K562 (cell line): Measurements from ENCODE around the gene FBXW12. TPM values are rescaled to one million over a fixed set of nuclear protein-coding genes. Genes with fewer than 3 reads are reported as not detected.

Experiments used
- ARID3B ChIP-seq: fragments of 250-450 bp; sonication (Bioruptor Pico); IDR thresholded peaks from 2 replicates; pipeline ENCODE4 v1.4.0; 2020; ENCODE audit warnings: borderline replicate concordance
- CEBPB ChIP-seq: fragments of 450-650 bp; IDR thresholded peaks from 2 replicates; pipeline ENCODE4 v1.6.1; 2016; ENCODE audit warnings: missing genetic modification characterization, missing compliant biosample characterization
- ETV5 ChIP-seq: sonication (generic); formaldehyde crosslinking; IDR thresholded peaks from 2 replicates; pipeline ENCODE4 v1.4.0; 2020; ENCODE audit warnings: low read depth, mild to moderate bottlenecking, missing genetic modification reagents
- HSF4 ChIP-seq: fragments of 250-450 bp; sonication (Bioruptor Pico); IDR thresholded peaks from 2 replicates; pipeline ENCODE4 v2.1.2; 2022; ENCODE audit warnings: mild to moderate bottlenecking, moderate library complexity, borderline replicate concordance
- MNT ChIP-seq, 2 experiments: fragments of 450-650 bp; conservative IDR thresholded peaks; 2 replicates each; pipeline ENCODE4 v1.6.1; 2017; ENCODE audit warnings: mild to moderate bottlenecking in 2 of 2, moderate library complexity in 2 of 2
- NRF1 ChIP-seq, 2 experiments: fragments of 450-650 bp; IDR thresholded peaks in 1 of 2; conservative IDR thresholded peaks in 1 of 2; 2 replicates each; pipeline ENCODE4 v1.6.1; 2014; ENCODE audit warnings: mild to moderate bottlenecking in 2 of 2
- ZNF175 ChIP-seq: fragments of 200-800 bp; sonication (Bioruptor generic); IDR thresholded peaks from 2 replicates; pipeline ENCODE4 v1.6.1; 2016; ENCODE audit warnings: low read depth, mild to moderate bottlenecking, missing genetic modification characterization, missing compliant biosample characterization
- ZNF384 ChIP-seq: IDR thresholded peaks from 2 replicates; pipeline ENCODE4 v1.6.1; 2012; ENCODE audit warnings: low read depth, low read length, improper control_type of control experiment
- ZNF444 ChIP-seq: fragments of 250-450 bp; sonication (Bioruptor Pico); IDR thresholded peaks from 2 replicates; pipeline ENCODE4 v1.4.0; 2020; ENCODE audit warnings: mild to moderate bottlenecking, moderate library complexity
- polyA plus RNA-seq, 8 experiments: library from polyadenylated mRNA; depleted of rRNA in 4 of 8; stranded (reverse) in 5 of 8; unstranded in 3 of 8; fragments of >200 nt; fragmentation: Nextera tagmentation in 2 of 8; fragmentation: Illumina TruSeq in 1 of 8; extraction: Ambion mirVana in 2 of 8; extraction: Trizol in 1 of 8; gene quantifications; 2 replicates each; pipeline versions ENCODE4 v1.2.1 to v1.2.3, GENCODE V29; 2011 to 2014; ENCODE audit warnings: inconsistent platforms in 1 of 8, missing spikeins in 1 of 8
- total RNA-seq, 7 experiments: library from RNA; depleted of rRNA in 6 of 7; stranded (reverse); fragments of >200 nt in 6 of 7; fragmentation: Illumina TruSeq in 2 of 7; extraction: Trizol in 2 of 7; gene quantifications; 2 replicates each; pipeline versions ENCODE4 v1.2.1 to v1.2.3, GENCODE V29; 2011 to 2021; ENCODE audit warnings: low replicate concordance in 1 of 7
- TF ChIP-seq, protein P1 (sequence below): sonication (generic); formaldehyde crosslinking; IDR thresholded peaks from 2 replicates; pipeline ENCODE4 v1.8.0; 2023; ENCODE audit warnings: mild to moderate bottlenecking, missing genetic modification reagents
- TF ChIP-seq, protein P2 (sequence below): fragments of 250-450 bp; sonication (Bioruptor Pico); IDR thresholded peaks from 2 replicates; pipeline ENCODE4 v1.5.0; 2021; ENCODE audit warnings: mild to moderate bottlenecking, moderate library complexity
- TF ChIP-seq, protein P3 (sequence below): IDR thresholded peaks from 2 replicates; pipeline ENCODE4 v1.6.1; 2011; ENCODE audit warnings: borderline replicate concordance, low read depth, mild to moderate bottlenecking, moderate library complexity, low read length; ENCODE audit not compliant: insufficient read depth, poor library complexity, severe bottlenecking

The FBXW12 gene
- total and polyA plus RNA-seq, 9 of the 15 experiments (the other 6 are each of a cell fraction or from before 2014, with no cell fraction given), result 0.04 to 0.07 (median 0.06) TPM; not detected in 6

DNA sequence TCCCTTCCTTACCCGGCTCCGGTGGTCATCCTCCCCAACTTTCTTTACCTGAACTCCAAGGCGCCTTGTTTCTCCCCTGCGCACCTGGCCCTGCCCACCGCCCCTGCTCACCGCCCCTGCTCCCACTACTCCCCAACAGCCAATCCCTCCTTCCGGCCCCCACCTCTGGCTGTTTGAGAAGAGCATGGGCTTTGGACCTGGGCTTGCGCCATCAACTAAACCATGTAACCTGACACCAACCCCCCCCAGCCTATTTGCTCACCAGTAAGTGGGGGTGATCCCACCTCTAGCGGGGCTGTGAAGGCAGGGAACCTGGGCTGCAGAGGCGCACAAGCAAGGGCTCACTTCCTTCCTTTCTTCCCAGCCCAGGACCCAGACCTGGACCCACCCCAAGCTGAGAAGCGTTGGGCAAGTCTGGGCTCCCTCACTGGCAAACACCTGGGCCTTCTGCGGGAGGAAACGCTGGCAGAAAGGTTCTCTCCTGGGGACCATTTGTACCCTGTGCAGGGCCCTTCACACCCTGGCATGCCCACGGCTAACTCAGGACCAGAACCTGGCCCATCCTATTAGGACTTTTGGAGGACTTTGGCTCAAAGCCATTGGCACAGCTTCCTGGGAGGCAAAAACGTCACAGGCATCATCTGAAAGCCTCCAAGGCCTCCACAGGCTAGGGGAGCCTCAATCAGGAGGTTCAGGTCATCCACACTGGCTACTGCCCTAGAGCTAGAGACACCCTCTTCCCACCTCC lies 58.1 kb downstream of the FBXW12 start, which contains the start of gene PLXNB1 (continued):
- TF ChIP-seq ZNF444 (CRISPR knock-in tag) (no peak), ARID3B (CRISPR knock-in tag) (no peak), ZNF175 (no peak), MNT (conservative IDR thresholded peaks at IDR 0.05) (peak in 1 of 2 experiments; percentile 64; a peak in 2 of 4 replicates), ZNF384 (no peak), CEBPB (peak; percentile 93), ETV5 (CRISPR knock-in tag) (0 out of 2 replicates have a peak, but pooled peaks have one; percentile 52), NRF1 (conservative IDR thresholded peaks at IDR 0.05 in 1 of 2, IDR thresholded peaks at IDR 0.05 in 1 of 2) (peak; percentile 63 to 66), HSF4 (no peak)
- TF ChIP-seq, protein P1, sequence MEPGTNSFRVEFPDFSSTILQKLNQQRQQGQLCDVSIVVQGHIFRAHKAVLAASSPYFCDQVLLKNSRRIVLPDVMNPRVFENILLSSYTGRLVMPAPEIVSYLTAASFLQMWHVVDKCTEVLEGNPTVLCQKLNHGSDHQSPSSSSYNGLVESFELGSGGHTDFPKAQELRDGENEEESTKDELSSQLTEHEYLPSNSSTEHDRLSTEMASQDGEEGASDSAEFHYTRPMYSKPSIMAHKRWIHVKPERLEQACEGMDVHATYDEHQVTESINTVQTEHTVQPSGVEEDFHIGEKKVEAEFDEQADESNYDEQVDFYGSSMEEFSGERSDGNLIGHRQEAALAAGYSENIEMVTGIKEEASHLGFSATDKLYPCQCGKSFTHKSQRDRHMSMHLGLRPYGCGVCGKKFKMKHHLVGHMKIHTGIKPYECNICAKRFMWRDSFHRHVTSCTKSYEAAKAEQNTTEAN (CRISPR knock-in tag), result no peak
- TF ChIP-seq, protein P2, sequence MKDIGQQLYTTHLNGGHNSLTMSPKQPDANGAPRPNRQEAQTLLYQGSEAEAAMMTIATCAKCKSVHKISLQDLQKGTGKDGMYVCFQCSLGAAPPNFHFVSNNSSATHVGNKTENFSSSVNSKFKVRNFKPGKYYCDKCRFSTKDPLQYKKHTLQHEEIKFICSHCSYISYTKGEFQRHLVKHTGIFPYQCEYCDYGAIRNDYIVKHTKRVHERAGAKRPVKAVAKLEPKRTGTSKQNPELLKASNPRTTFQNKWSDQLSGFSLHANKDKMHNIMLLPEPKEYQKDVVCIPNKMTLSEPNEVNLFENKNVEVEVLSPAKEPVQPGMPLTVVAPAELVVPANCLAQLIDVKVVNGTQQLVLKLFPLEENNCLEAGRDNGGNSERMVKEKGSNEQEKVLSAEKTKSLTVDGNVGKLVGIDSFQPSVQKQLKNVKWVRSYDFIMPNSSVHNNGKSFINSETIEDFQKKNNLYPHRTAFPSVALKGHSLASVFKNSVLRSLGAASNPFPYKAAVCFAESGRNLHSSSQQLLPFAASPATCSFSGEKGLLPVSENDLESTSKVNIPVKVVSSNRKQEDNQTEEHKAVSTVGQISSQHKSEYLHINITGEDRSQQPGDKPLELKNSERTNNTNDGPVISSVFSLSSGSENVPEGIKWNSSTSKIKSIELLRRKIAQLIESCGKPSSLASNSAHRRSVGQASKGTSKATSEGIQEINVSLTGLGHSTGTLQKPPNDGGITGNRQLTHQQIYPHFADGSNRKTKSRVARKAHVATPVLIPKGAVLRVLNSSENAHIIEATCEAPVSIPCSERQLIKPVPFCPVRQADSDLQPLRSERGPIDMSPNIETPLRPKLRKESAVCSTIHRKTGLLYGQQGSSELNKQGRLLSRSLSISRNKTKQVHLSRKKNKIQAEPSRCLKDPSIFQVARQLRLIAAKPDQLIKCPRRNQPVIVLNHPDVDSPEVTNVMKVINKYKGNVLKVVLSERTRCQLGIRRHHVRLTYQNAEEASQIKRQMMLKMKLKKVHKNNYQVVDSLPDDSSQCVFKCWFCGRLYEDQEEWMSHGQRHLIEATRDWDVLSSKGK, result no peak
- TF ChIP-seq, protein P3, sequence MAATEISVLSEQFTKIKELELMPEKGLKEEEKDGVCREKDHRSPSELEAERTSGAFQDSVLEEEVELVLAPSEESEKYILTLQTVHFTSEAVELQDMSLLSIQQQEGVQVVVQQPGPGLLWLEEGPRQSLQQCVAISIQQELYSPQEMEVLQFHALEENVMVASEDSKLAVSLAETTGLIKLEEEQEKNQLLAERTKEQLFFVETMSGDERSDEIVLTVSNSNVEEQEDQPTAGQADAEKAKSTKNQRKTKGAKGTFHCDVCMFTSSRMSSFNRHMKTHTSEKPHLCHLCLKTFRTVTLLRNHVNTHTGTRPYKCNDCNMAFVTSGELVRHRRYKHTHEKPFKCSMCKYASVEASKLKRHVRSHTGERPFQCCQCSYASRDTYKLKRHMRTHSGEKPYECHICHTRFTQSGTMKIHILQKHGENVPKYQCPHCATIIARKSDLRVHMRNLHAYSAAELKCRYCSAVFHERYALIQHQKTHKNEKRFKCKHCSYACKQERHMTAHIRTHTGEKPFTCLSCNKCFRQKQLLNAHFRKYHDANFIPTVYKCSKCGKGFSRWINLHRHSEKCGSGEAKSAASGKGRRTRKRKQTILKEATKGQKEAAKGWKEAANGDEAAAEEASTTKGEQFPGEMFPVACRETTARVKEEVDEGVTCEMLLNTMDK, result no peak
